ENCODE measurements around the gene PSMB7.

PSMB7 gene

GRCh38 chr9:124322618-124323432 lies 92.4 kb downstream of the PSMB7 start:
- no peak for DNase-seq

DNA sequence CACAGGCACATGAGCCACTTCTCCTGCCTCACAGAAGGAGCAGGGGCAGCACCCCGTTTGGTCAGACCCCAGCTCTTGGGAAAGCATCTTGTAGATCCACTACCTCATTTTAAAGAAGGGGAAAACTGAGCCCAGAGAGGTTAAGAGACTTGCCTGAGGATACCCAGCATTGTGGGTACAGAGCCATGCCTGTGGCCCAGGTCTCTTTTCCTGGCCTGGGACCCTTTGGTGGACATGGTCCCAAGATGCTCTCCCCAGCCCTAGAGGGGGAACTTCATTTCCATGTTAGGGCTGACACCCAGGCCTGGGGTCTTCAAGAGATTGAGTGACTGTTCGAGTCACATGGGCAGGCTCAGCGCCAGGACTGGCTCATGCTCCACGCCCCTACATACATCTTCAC lies 93.3 kb downstream of the PSMB7 start:
- DNase-seq = no peak

DNA sequence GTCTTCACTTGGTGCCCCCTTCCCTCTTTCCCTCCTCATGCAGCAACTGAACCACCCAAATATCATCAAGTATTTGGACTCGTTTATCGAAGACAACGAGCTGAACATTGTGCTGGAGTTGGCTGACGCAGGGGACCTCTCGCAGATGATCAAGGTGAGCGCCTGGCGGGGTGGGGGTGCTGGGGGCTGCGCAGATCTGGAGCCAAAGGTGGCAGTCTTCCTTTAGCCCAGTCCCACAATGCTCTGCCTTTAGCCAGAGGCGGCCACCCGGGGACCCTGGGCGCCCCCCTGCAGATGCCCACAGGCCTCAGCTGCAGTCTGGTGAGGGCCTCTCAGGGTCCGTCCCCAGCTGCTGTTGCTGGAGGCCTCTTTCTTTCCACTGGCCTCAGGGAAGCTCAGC lies 93.8 kb downstream of the PSMB7 start:
- DNase-seq = no peak

- peak; percentile 64 for DNase-seq
Observed at GRCh38 chr9:124320062-124320973, 94.9 kb downstream of the PSMB7 start.

DNA sequence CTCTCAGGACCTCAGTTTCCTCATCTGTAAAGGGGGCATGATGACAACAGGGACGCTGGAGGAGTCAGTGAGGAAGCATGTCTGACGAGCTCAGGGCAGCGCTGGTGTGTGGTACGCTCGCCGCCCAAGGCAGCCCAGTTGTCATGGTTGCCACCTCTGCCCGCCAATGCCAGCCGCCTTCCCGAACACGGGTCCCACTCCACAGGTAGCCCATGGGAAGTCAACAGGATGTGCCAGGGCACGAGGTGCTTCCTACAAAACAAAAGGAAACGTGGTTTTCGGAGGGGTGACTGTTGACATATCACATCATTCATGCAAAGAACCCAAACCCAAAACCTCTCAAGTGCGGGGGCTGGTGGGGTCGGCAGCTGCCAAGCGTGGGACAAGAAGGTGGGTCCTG lies 99.4 kb downstream of the PSMB7 start:
- no peak for DNase-seq

- DNase-seq = no peak
Observed at GRCh38 chr9:124313940-124314339, 101.3 kb downstream of the PSMB7 start.

GRCh38 chr9:124312290-124313265 lies 102.7 kb downstream of the PSMB7 start:
- DNase-seq = no peak

GRCh38 chr9:124311283-124311682 lies 104.0 kb downstream of the PSMB7 start:
- no peak for DNase-seq

DNA sequence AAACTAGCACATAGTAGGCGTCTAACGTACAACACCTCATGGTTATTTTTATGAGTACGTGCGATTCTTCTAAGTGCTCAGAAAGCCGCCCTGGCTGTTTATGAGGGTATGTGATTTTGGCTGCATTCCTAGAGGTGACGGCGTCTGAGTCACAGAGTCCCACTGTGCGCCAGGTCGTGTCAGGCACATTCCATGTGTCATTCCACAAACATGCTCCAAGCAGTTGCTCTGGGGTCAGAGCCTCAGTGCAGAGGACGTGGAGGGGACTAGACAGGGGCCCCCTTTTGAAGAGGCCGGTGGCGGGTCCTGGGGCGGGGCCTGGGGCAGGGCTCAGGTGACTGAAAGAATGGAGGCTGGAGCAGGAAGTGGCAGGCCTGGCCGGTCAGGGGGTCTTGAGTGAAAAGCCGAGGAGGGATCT lies 105.6 kb downstream of the PSMB7 start:
- DNase-seq = no peak

DNA sequence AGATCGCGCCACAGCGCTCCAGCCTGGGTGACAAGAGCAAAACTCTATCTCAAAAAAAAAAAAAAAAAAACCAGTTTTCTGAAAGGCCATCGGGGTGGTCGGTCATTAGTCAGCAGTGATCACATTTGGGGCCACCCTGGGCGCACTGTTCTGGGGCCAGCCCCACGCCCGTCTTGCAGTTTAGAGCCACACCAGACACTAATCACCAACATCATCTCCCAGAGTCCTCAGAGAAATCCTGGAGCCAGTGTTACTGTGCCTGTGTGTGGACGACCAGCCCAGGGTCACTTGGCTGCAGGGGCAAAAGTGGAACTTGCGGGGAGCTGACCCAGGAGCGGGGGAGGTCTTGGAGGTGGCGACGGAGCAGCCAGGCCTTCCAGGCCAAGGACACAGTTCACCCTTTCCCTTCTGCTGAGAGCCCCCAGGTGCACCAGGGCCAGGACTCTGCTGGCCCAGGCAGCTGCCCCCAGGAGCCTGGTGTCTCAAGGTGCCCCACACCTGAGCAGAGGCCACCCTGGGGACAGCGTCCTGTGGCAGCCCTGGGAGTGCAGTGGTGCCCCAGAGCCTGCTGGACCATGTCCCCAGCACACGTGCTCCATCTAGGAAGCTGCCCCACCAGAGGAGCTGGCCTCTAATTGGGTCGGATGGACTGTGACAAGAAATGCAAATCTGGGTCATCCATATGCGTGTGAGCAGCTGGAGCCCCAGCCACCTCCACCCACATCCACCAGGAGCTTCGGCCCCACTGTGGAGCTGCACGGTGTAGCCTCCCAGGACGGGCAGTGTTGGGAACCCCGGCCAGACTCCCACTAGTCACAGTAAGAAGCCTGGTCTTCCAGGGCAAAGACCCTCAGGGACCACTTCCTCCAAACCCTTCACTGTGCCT lies 106.4 kb downstream of the PSMB7 start:
- no peak for DNase-seq

GRCh38 chr9:124307379-124308030 lies 107.7 kb downstream of the PSMB7 start:
- no peak for DNase-seq

- no peak for DNase-seq
Observed at GRCh38 chr9:124306098-124306735, 109.0 kb downstream of the PSMB7 start.

DNA sequence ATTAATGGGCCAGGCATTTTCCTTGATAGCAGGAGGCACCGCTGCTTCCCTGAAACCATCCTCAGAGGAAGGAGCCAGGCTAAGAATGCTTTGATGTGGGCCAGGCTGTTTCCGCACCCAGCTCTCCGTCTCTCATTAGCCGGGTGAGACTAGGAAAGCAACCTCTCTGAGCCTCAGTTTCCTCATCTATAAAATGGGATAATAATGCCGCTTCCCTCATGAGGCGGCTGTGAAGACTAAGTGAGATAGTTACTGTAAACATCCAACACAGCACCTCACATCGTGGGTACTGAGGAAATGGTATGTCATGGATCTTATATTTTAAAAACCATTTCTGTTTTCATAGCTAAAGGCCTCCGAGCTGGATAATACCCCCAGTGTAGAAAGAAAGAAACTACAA lies 111.0 kb downstream of the PSMB7 start:
- no peak for DNase-seq

DNA sequence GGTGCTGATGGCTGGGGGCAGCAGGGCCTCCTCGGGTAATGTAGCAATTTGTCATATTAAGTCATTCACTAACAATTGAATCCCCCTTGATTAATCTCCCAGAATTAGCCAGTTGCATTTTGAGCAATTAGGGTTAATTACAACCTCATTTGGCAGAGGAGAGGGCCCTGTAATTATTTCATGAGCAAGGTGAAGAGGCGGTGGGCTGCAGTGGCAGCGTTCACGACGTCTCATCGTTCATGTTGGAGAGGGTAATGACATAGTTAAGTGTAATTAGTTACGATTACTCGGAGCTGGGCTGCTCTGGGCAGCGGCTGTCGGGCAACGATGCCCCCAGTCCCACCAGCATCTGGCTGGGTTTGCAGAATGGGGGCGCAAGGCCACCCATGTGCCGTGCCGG lies 111.5 kb downstream of the PSMB7 start:
- no peak for DNase-seq

Data from activated CD4-positive, alpha-beta T cell treated with anti-CD3 and anti-CD28 coated beads for 48 hours (primary cell).